Measurements from ENCODE around the gene TMEM82. TPM values are rescaled to one million over a fixed set of nuclear protein-coding genes. Genes with fewer than 3 reads are reported as not detected.

Gene TMEM82
- total and polyA plus RNA-seq, 2 experiments from 2014 or later = 0.51 TPM; not detected in 1

DNA sequence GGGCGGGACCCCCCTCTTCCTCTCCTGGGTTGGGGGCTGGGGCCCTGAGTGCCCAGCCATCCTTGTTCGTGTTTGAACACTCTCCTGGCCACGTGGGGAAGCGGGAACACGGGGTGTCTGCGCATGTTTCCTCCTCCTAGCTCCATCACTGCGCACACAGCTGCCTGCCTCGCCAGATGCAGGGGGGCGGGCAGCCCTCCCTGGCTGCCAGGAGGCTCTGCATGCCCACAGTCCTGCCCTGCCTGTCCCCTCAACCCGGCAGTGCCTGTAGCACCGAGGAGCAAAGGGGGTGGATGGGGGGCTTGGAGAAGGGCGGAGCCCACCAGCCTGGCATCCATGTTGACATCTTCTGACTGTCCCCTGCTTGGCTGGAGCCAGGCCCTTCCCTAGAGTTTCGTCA is 8.0 kb upstream of the TMEM82 start:
- TF ChIP-seq, protein P1, sequence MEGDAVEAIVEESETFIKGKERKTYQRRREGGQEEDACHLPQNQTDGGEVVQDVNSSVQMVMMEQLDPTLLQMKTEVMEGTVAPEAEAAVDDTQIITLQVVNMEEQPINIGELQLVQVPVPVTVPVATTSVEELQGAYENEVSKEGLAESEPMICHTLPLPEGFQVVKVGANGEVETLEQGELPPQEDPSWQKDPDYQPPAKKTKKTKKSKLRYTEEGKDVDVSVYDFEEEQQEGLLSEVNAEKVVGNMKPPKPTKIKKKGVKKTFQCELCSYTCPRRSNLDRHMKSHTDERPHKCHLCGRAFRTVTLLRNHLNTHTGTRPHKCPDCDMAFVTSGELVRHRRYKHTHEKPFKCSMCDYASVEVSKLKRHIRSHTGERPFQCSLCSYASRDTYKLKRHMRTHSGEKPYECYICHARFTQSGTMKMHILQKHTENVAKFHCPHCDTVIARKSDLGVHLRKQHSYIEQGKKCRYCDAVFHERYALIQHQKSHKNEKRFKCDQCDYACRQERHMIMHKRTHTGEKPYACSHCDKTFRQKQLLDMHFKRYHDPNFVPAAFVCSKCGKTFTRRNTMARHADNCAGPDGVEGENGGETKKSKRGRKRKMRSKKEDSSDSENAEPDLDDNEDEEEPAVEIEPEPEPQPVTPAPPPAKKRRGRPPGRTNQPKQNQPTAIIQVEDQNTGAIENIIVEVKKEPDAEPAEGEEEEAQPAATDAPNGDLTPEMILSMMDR (IDR thresholded peaks at IDR 0.05; ENCODE audit: low read depth, low read length) = no peak
- H3K27me3 ChIP-seq = no peaks in the 10 kb centered on the region
- H3K9me3 ChIP-seq (ENCODE audit: low read depth) = no peaks in the 10 kb centered on the region
- no peak overlapping the region for H3K27ac ChIP-seq
- H3K4me1 ChIP-seq (ENCODE audit: low read depth) = no peaks in the 10 kb centered on the region
- no peak for DNase-seq (ENCODE audit: low read depth in 1 of 2, low spot score in 1 of 2)
- peaks cover 34% of the 10 kb centered on the region for H3K36me3 ChIP-seq
- no peak overlapping the region for H3K4me3 ChIP-seq

DNA sequence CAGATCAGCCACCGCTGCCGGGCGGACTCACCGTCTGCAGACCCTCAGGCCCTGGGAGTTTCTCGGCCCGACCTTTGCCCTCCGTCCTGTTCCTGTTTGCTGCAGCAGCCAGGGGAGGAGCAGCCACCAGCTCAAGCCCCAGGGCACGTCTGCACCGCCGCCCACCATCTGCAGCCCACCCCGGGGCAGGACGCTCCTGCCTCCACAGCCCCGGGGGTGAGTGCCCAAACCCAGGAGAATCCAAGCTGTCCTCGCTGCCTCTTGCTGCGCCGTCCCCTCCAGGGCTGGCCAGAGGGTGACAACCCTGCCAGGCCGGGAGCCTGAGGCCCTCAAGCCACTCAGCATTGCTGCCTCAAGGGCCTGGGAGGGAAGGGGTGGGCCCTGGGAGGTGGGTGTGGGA is 7.4 kb upstream of the TMEM82 start:
- TF ChIP-seq, protein P1 (IDR thresholded peaks at IDR 0.05; ENCODE audit: low read depth, low read length) = no peak
- Histone ChIP-seq H3K4me3 (no peak overlapping the region), H3K36me3 (peaks cover 31% of the 10 kb centered on the region), H3K4me1 (ENCODE audit: low read depth) (no peaks in the 10 kb centered on the region), H3K27me3 (no peaks in the 10 kb centered on the region), H3K9me3 (ENCODE audit: low read depth) (no peaks in the 10 kb centered on the region), H3K27ac (peak overlapping the region; percentile 54)
- DNase-seq (ENCODE audit: low read depth in 1 of 2, low spot score in 1 of 2) = no peak

DNA sequence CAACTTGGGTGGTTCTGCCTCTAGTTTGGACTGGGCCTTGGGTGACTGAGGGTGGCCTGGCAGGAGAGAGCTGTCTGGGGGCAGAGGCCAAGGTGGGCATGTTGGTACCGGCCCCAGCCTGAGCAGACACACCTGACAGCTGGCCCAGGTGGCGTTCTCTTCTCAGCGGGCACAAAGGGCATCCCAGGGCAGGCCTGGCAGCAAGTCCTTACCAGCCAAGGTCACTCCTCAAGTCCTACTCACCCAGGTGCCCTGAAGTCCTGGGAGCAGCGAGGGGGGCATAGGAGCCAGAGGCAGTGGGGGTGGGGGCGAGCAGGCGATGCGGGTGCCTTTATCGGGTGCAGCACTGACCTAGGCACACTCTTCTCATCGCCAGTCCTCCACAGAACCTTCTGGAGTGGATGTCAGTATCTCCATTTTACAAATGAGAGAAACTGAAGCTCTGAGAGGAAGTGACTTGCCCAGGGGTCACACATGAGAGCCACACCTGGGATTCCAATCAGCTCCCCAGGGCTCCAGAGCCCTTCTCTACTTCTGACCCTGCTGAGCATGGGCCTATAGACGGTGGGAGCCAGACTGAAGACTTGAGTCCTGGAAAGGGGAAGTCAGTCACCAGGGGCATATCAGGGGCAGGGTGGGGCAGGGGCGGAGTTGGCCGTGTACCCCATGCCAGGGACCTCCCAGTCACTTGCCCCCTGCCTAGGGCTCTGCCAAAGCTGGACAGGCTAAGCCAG is 6.8 kb upstream of the TMEM82 start:
- H3K4me3 ChIP-seq = no peak overlapping the region
- TF ChIP-seq, protein P1 (IDR thresholded peaks at IDR 0.05; ENCODE audit: low read depth, low read length) = no peak
- H3K4me1 ChIP-seq (ENCODE audit: low read depth) = no peaks in the 10 kb centered on the region
- peak overlapping the region; percentile 54 for H3K27ac ChIP-seq
- no peaks in the 10 kb centered on the region for H3K27me3 ChIP-seq
- peaks cover 29% of the 10 kb centered on the region for H3K36me3 ChIP-seq
- DNase-seq (ENCODE audit: low read depth in 1 of 2, low spot score in 1 of 2) = no peak
- no peaks in the 10 kb centered on the region for H3K9me3 ChIP-seq (ENCODE audit: low read depth)

DNA sequence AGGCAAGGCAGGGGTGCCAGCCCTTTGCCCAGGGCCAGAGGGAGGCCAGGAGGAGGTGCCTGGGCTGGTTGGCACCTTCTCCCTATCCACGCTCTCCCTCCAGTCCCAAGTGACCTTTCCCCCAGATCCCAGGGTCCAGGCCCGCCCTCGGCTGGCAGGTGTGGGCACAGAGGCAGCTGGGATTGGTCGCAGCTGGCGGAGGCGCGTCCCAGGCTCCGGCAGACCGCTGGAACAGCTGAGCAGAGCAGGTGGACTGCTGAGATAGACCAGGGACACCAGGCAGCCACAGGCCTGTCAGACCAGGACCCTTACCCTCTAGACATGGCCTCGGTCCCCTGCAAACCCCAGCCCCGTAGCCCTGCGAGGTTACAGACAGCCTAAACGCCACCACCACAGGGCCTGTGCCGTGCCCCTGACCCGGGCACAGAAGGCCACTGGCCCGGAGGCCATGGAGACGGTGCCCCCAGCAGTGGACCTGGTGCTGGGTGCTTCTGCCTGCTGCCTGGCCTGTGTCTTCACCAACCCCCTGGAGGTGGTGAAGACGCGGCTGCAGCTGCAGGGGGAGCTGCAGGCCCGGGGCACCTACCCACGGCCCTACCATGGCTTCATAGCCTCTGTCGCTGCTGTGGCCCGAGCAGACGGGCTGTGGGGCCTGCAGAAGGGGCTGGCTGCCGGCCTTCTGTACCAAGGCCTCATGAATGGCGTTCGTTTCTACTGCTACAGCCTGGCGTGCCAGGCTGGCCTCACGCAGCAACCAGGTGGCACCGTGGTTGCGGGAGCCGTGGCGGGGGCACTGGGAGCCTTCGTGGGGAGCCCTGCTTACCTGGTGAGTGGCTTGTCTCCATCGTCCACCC is 6.0 kb upstream of the TMEM82 start, which contains the start of gene SLC25A34:
SLC25A34 (plus strand) TSS at position 221 of the 854 bp plus-strand sequence; CDS start at position 449, 228 bp downstream.
- TF ChIP-seq, protein P1 (IDR thresholded peaks at IDR 0.05; ENCODE audit: low read depth, low read length) = no peak
- no peak within 1 kb of the TSS for H3K4me3 ChIP-seq
- no peak for DNase-seq (ENCODE audit: low read depth in 1 of 2, low spot score in 1 of 2)
- H3K9me3 ChIP-seq (ENCODE audit: low read depth) = no peaks in the 10 kb centered on the region
- no peaks in the 10 kb centered on the region for H3K4me1 ChIP-seq (ENCODE audit: low read depth)
- H3K27me3 ChIP-seq = no peaks in the 10 kb centered on the region
- H3K27ac ChIP-seq = peak within 1 kb of the TSS; percentile 54
- H3K36me3 ChIP-seq = peaks cover 23% of the 10 kb centered on the region

DNA sequence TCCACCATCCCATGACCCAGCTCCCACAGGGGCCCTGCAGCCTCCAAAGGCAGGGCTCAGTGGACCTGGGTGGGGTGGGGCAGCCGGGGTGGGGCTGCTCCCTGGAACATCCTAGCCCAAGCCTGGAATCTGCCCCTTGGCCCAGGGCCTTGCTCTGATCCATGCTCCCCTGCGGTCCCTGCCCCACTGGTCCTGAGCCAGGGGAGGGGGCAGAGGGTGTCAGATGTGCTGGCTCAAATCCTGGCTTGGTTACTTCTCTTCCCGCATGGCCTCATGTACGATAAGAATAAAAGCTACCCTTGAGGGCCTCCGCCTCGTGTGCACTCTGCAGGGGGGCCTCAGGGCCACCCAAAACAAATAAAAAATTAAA is 5.4 kb upstream of the TMEM82 start:
- no peak overlapping the region for H3K4me3 ChIP-seq
- H3K27ac ChIP-seq = no peak overlapping the region
- no peaks in the 10 kb centered on the region for H3K9me3 ChIP-seq (ENCODE audit: low read depth)
- peaks cover 19% of the 10 kb centered on the region for H3K36me3 ChIP-seq
- TF ChIP-seq, protein P1 (IDR thresholded peaks at IDR 0.05; ENCODE audit: low read depth, low read length) = no peak
- DNase-seq (ENCODE audit: low read depth in 1 of 2, low spot score in 1 of 2) = no peak
- no peaks in the 10 kb centered on the region for H3K27me3 ChIP-seq
- H3K4me1 ChIP-seq (ENCODE audit: low read depth) = no peaks in the 10 kb centered on the region

Measured in cardiac muscle cell (in vitro differentiated cells and primary cell).